ENCODE measurements around the gene LRRC37A.
"Not testable (repeated sequence)": the region's sequence is repeated elsewhere in the genome, so short reads cannot be mapped to it uniquely, and the experiment has no call there.

Gene LRRC37A

GRCh38 chr17:46294831-46295230 lies at the start of gene LRRC37A:
TSS of gene LRRC37A (plus strand) at chr17:46295131. CDS start at chr17:46295134, 3 bp downstream.
- DNase-seq, result not testable (repeated sequence)

DNA sequence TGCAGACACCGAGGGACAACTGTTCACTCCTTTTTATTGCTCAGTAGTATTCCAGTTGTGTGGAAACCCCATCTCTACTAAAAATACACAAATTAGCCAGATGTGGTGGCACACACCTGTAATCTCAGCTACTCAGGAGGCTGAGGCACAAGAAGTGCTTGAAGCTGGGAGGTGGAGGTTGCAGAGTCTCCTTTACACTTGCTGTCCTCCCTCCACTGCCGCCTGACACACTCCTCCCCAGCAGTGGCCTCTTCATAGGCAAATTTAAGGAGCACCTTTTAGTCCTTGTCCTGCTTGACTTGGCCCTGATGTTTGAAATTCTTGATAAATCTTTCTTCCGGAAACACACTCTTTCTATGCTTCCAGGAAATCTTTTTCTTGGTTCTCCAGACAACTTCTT lies 45.8 kb upstream of the LRRC37A start:
- DNase-seq, result peak; percentile 53

GRCh38 chr17:46252804-46253203 lies 42.1 kb upstream of the LRRC37A start:
- not testable (repeated sequence) for DNase-seq

GRCh38 chr17:46253722-46254121 lies 41.2 kb upstream of the LRRC37A start:
- peak; percentile 87 for DNase-seq

- DNase-seq, result not testable (repeated sequence)
Measured at GRCh38 chr17:46254215-46254614, 40.7 kb upstream of the LRRC37A start.

GRCh38 chr17:46256369-46256768 lies 38.6 kb upstream of the LRRC37A start:
- DNase-seq, result peak; percentile 15

DNA sequence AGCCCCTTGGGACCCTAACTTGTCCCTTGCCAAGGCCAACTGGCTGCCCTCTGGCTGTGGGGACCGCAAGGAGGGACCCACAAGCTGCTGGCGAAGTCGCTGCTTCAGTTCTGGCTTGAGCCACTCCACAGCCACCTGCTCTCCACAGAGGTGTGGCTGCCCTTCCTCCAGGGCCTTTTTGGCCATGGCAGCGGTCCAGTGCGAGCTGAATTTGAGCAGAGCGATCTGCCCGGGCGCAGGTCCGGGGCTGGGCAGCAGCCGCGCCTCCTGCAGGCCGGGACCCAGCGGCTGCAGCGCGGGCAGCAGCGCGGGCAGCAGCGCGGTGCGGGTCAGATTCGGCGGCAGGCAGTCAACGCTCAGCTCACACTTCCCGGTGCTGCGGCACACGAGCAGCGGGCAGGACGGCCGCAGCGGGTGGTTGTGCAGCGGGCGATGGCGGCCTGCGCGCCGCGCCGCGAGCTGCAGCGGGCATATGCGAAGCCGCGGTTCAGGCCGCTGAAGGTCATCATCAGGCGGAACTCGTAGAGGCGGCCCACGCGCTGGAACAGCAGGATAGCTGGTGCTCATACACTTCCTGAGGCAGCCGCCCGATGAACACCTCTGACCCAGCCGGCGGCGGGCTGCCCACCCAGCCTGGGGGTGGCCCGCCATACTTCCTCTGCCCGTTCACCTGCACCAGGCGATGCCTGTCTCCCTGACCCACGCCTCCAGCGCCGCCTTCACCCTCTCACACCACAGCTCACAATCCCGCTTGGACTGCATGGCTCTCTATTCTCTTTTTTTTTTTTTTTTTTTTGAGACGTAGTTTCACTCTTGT lies 34.9 kb upstream of the LRRC37A start:
- DNase-seq, result peak; percentile 90

DNA sequence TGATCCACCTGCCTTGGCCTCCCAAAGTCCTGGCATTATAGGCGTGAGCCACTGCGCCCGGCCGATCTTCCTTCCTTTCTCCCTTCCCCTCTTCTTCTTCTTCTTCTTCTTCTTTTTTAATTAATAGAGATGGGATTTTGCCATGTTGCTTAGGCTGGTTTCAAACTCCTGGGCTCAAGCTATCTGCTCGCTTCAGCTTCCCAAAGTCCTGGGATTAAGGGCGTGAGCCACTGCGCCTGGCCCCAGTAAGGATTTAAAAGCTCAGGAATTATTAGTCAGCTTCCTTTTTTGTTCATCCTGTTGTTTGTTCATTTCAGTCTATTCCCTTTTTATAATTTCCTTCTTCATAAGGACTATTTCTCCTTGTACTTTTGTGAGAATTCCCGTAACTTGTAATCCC lies 32.7 kb upstream of the LRRC37A start:
- peak; percentile 56 for DNase-seq

DNA sequence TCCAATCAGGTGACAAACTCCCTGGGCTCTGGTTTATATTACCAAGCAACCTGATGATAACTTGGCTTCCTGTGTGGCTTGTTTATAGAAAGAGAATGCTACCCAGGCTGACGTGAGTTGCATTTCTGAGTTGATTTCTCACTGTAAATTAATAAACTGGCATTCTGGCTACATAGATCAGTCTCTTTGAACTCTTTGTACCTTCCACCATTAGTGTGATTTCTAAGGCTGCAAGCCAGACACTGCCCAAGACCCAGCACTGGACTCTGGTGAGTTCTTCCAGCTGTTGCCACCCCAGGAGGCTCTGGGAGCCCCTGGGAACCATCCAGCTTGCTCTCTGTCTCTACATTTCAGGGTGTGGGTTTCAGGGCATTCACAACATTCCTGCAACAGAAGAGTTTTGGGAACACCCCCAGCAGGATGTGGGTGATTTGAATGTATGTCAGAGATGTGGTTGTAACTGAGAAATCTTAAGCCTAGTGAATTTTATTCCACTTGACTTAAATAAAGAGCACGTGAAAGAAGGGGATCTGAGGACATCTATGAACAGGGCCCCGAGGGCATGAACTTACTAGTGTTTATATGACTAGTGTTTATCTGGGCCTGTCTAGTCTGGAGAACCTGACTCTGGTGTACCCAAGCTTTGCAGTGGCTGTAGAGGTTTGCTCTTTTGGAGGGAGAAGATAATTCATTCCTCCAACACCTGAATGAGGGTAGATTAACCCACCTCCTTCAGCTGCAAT lies 30.3 kb upstream of the LRRC37A start:
- peak; percentile 87 for DNase-seq

DNA sequence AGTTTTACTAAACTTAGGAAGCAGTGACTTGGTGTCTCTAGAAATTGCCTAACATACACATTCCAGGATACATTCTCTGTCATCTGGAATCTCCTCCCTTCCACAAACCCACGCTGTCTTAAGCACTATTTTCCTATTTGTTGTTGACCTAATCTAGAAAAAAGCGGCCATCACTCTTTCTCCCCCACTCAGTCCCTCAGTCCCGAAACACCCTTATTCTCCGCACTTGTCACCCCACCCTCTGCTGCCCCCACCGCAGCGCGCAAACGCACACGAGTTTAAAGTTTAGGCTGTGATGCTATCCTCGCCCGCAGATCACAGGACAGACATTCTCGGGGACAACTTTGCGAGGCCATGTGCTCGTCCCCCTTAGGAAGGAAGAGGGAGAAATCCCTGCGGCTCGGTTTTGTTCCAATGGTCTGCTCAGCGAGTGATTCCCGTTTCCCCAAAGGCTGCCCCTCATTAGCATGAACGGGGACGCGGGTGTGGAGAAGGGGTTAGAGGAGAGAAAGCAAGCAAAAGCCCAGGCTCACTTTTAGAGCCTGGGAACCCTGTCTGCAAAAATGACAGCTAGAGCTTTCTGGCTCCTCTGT lies 28.8 kb upstream of the LRRC37A start:
- peak; percentile 80 for DNase-seq

- DNase-seq, result peak; percentile 95
Measured at GRCh38 chr17:46266656-46267544, 28.0 kb upstream of the LRRC37A start.

DNA sequence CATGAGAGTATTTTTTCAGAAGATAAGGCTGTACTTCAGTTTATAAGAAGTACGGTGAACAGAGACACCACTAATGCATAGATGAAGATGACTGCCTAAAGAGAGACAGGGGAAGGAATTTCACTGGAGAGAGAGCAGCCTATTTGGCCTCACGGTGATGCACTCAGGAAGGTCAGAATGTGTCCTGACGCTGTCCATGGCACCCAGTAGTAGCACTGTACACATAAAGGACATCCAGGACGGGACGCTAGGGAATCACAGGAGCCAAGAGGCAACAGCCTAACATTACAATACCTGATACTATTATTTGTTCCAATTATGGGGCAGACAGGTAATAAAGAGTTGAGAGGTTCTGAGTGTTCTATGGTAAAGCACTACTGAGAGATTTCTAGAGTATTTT lies 24.9 kb upstream of the LRRC37A start:
- peak; percentile 74 for DNase-seq

DNA sequence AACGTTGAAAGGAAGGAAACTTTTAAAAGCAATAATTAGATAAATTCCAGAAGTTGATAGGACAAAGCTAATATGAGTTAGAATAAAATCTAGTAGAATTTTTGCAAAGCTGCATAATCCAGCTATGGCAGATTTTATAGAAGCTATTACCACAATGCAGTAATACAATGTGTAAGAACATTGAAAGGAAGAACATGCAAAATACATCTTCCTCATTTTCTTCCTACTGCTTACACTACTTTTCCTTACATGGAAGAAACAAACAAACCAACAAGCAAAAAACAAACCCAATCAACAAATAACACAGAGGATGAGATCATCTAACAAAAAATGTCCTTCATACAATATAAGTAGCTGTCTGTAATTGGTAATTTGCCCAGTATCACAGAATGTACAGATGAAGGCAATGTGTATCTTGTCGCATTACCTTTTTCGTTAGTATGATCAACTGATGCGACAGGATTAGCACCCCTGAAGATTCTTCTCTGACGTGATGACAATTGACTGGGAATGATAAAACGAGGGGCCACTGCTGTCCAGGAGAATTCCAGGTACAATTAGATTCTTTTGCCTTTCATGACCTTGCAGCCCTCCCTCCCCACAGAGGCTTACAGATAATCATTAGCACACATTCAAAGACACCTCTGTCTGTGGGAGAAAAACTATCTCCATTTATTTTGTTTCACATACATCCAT lies 21.2 kb upstream of the LRRC37A start:
- DNase-seq, result no peak

GRCh38 chr17:46274238-46274637 lies 20.7 kb upstream of the LRRC37A start:
- no peak for DNase-seq

- peak; percentile 73 for DNase-seq
Measured at GRCh38 chr17:46276728-46277479, 18.0 kb upstream of the LRRC37A start.

- not testable (repeated sequence) for DNase-seq
Measured at GRCh38 chr17:46281336-46281735, 13.6 kb upstream of the LRRC37A start.

DNA sequence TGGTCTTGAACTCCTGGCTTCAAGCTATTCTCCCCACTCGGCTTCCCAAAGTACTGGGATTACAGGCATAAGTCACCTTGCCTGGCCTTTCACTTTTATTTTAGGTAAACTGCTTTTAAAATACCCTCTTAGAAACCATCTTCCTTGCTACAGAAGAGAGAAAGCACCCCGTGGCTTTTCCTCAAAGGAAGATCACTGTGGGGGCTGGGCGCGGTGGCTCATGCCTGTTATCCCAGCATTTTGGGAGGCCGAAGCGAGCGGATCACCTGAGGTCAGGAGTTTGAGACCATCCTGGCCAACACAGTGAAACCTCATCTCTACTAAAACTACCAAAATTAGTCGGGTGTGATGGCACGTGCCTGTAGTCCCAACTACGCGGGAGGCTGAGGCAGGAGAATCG lies 12.3 kb upstream of the LRRC37A start:
- DNase-seq, result peak; percentile 45

- peak; percentile 16 for DNase-seq
Measured at GRCh38 chr17:46284467-46284866, 10.5 kb upstream of the LRRC37A start.

GRCh38 chr17:46285500-46285899 lies 9.4 kb upstream of the LRRC37A start:
- DNase-seq, result peak; percentile 1

- DNase-seq, result peak; percentile 76
Measured at GRCh38 chr17:46286764-46287221, 8.1 kb upstream of the LRRC37A start.

DNA sequence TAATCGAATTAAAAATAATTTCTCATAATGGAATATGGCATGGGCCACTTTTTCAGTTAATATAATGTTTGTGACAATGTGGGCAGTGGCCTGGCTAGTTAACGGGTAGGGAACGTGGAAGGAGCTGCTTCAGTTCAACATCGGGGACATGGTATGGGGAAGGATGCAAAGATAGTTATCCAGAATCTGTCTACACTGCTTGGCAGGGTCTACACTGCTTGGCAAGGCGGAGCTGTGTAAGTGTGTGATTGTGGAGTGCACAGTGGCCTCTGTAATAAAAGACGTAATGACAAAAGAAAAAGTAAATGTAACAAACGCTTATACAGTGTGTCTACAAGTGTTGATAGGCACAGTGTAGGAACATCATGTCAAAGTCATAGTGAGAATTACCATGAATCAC lies 7.3 kb upstream of the LRRC37A start:
- DNase-seq, result not testable (repeated sequence)
